ENCODE measurements around the gene MIAT. TPM values are rescaled to one million over a fixed set of nuclear protein-coding genes. Genes with fewer than 3 reads are reported as not detected.

The MIAT gene
- total and polyA plus RNA-seq, 2 donors (not counting 3 experiments of a cell fraction or from before 2014, with no cell fraction given) = 0.03 to 0.80 TPM

DNA sequence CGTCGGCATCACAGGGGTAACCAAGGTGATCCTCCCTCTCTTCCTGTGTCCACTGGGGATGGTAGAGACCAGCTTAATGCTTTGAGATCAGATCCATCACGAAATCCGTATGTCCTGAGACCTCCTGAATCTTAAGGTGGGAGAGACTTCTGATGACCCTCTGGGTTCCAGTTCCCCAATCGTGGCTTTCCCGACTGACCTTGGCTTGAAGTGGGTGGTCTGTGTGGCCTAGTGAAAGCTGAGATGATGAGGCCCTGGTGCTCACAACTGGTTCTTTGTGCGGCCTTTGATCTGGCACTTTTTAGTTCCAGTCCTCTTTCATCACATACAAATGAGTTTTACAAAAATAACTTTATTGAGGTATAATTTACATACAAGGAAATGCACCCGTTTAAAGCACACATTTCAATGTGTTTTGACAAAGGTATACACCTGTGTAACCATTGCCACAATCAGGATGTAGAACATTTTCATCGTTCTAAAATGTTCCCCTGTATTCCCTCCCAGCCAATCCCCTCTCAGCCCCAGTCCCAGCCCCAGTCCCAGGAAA, 6.1 kb downstream of the MIAT start:
- H3K36me3 ChIP-seq (ENCODE audit: control insufficient read depth in 2 of 2, extremely low read depth in 1 of 2, insufficient read depth in 2 of 2, low read length in 2 of 2) = no peaks in the 10 kb centered on the region
- H3K4me3 ChIP-seq (replicated peaks in 1 of 3; ENCODE audit: insufficient read depth in 1 of 3, low read depth in 1 of 3, low read length in 3 of 3) = no peak overlapping the region
- no TSS peak for BruUV-seq (replicated peaks)
- no peaks in the 10 kb centered on the region for H3K9me1 ChIP-seq (replicated peaks; ENCODE audit: control insufficient read depth, extremely low read depth, insufficient read depth, low read length)
- H2AFZ ChIP-seq (ENCODE audit: low read depth, low read length) = no peak overlapping the region
- no peak for DNase-seq (ENCODE audit: low read depth, low spot score)
- TF ChIP-seq POLR2AphosphoS5 (IDR thresholded peaks at IDR 0.05; ENCODE audit: insufficient read depth, low read depth, low read length) = no peak
- TF ChIP-seq EZH2 (IDR thresholded peaks at IDR 0.05; ENCODE audit: borderline replicate concordance, low read depth, low read length, severe bottlenecking) = no peak
- TF ChIP-seq, protein P1, sequence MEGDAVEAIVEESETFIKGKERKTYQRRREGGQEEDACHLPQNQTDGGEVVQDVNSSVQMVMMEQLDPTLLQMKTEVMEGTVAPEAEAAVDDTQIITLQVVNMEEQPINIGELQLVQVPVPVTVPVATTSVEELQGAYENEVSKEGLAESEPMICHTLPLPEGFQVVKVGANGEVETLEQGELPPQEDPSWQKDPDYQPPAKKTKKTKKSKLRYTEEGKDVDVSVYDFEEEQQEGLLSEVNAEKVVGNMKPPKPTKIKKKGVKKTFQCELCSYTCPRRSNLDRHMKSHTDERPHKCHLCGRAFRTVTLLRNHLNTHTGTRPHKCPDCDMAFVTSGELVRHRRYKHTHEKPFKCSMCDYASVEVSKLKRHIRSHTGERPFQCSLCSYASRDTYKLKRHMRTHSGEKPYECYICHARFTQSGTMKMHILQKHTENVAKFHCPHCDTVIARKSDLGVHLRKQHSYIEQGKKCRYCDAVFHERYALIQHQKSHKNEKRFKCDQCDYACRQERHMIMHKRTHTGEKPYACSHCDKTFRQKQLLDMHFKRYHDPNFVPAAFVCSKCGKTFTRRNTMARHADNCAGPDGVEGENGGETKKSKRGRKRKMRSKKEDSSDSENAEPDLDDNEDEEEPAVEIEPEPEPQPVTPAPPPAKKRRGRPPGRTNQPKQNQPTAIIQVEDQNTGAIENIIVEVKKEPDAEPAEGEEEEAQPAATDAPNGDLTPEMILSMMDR (IDR thresholded peaks at IDR 0.05; ENCODE audit: extremely low read depth in 1 of 2, insufficient read depth in 1 of 2, low read depth in 1 of 2, low read length in 2 of 2) = no peak
- TF ChIP-seq, protein P2, sequence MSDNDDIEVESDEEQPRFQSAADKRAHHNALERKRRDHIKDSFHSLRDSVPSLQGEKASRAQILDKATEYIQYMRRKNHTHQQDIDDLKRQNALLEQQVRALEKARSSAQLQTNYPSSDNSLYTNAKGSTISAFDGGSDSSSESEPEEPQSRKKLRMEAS (IDR thresholded peaks at IDR 0.05; ENCODE audit: insufficient read depth, insufficient read length) = no peak
- no peak for TF ChIP-seq FOS (IDR thresholded peaks at IDR 0.05; ENCODE audit: borderline replicate concordance, insufficient read depth, low read length)
- no peak for TF ChIP-seq MYC (IDR thresholded peaks at IDR 0.05; ENCODE audit: low read depth, low read length)
- no peak for TF ChIP-seq POLR2A (IDR thresholded peaks at IDR 0.05; ENCODE audit: low read depth, low read length)
- no peak for TF ChIP-seq GATA2 (IDR thresholded peaks at IDR 0.05; ENCODE audit: insufficient read depth, insufficient read length, low read depth, low read length)
- TF ChIP-seq JUN (IDR thresholded peaks at IDR 0.05; ENCODE audit: borderline replicate concordance, insufficient read depth, insufficient read length, low read depth) = no peak
- no peak overlapping the region for H3K4me2 ChIP-seq (ENCODE audit: insufficient read depth, low read length)
- H3K27me3 ChIP-seq (ENCODE audit: control insufficient read depth in 2 of 2, insufficient read depth in 2 of 2, low read length in 2 of 2) = peaks cover 12 to 17% of the 10 kb centered on the region in 2 experiments
- no peak overlapping the region for H3K9ac ChIP-seq (replicated peaks; ENCODE audit: extremely low read depth, insufficient read depth, low read length)
- H3K9me3 ChIP-seq (replicated peaks; ENCODE audit: control insufficient read depth, insufficient read depth, low read length) = no peaks in the 10 kb centered on the region
- H3K27ac ChIP-seq (ENCODE audit: insufficient read depth, low read depth, low read length) = no peak overlapping the region
- no peak for FAIRE-seq
- H4K20me1 ChIP-seq (replicated peaks; ENCODE audit: control insufficient read depth, extremely low read depth, insufficient read depth, low read length) = no peaks in the 10 kb centered on the region
- dilution Hi-C loops (cut with MboI; ENCODE audit: extremely low pct_ligation_motif_present, low sequenced_read_pairs) = no loop called here
- H3K4me1 ChIP-seq (ENCODE audit: control insufficient read depth, extremely low read depth, insufficient read depth, low read length) = peaks cover 8% of the 10 kb centered on the region
- intact Hi-C loops (cut with micrococcal nuclease) = no loop called here
- no peaks in the 10 kb centered on the region for H3K79me2 ChIP-seq (ENCODE audit: control insufficient read depth, insufficient read depth, low read length)
- ChIA-PET POLR2A (no interaction called here), CTCF (interaction anchor here (2.4 to 3.6 kb wide), 3 partner anchors 265 to 299 kb away, joined by 9 to 51 read pairs (median 26); no protein-coding TSS in a partner anchor)
